SIG-M5 treated with dmso at 0.1 percent for 504 hours (cell line): ENCODE measurements around the gene LRRC71.

ENCODE experiments used
- DNase-seq: peaks from one replicate; lab custom pipeline; 2025; ENCODE audit not compliant: unreplicated experiment; lab: John Stamatoyannopoulos, UW

Gene LRRC71

GRCh38 chr1:156892190-156893047 lies 28.0 kb upstream of the LRRC71 start:
- peak; percentile 85 for DNase-seq

DNA sequence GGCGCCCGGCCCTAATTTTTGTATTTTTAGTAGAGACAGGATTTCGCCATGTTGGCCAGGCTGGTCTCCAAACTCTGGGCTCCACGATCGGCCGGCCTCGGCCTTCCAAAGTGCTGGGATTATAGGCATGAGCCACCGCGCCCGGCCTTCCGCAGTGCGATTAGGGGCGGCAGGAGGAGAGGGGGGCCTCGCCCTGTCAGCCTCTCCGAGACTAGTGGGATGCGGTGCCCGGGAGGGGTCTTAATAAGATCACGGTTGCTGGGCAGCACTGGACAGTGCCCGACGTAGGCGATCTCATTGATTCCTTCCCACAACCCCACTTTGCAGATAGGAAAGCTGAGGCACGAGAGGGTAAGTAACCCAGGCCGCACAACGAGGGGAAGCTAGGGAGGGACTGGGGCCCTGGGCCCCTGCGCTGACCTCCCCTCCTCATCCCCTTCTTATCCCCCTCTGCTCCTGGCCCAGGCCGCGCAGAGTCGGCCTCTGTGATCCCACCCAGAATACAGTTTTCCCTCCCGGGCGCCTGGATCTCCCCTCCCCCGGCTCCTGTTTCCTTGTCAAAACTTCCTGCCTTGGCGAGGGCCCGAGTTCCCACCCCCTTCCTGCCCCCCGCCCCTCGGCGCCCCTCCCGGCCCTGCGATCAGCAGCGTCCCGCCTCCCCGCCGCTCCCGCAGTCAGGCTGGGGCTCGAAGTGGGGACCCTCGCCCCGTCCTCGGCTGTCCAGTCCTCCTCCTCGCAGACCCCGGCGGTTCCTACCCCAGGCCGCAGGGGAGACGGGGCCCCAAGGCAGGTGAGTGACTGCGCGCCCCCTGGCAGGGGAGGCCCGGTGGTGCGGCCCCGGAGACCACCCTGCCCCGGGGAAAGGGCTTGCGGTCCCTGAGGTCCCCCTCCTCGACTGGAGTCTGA lies 27.1 kb upstream of the LRRC71 start, which contains the start of gene PEAR1:
Gene PEAR1, plus strand, starts transcription at position 671 of the 906 bp plus-strand sequence. CDS start 10,209 bp downstream, outside the sequence.
- no peak for DNase-seq

DNA sequence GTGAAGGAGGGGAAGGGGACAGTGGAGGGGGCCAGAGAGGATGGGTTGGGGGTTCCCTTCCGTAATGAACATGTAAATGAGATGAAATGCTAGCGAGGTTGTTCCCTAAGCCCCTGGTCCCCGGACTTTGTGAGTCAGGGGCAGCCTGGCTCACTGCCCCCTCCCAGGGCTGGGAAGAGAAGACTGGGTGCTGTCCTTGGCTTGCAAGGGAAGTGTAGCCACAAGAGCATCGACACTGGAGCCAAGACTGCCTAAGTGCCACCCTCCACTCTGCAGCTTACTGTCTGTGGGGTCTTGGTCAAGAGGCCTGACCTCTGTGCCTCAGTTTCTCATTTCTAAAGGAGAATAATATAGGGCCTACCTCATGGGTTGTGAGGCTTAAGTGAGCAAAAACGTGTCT lies 26.4 kb upstream of the LRRC71 start:
- no peak for DNase-seq

GRCh38 chr1:156894711-156895454 lies 25.5 kb upstream of the LRRC71 start:
- no peak for DNase-seq

- no peak for DNase-seq
These were observed 25.0 kb upstream of the LRRC71 start for GRCh38 chr1:156895455-156895812.

- no peak for DNase-seq
These were observed 24.5 kb upstream of the LRRC71 start for GRCh38 chr1:156895927-156896326.

DNA sequence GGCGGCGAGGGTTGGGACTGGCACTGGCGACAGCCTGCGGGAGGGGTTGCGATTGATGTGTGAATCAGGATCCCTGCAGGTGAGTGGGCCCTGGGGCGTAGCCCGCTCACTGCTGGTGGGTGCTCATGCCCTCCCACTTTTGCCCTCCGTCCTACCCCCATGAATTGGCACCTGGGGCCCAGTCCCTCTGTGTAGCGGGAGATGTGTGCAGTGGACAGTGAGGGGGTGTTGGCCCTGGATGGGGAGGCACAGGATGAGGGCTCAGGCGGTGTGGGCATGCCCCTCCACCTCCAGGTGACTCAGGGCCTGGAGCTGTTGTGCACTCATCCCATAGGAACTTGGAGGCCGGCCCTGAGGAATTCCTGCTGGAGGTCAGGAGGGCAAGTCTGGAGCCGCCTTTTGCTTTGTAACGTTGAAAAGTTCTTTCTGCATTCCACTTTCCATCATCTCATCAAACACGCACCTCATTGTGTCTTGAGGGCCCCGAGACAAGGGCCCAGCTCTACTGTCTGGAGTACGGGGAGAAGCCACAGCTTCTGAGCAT lies 23.9 kb upstream of the LRRC71 start:
- DNase-seq: no peak

DNA sequence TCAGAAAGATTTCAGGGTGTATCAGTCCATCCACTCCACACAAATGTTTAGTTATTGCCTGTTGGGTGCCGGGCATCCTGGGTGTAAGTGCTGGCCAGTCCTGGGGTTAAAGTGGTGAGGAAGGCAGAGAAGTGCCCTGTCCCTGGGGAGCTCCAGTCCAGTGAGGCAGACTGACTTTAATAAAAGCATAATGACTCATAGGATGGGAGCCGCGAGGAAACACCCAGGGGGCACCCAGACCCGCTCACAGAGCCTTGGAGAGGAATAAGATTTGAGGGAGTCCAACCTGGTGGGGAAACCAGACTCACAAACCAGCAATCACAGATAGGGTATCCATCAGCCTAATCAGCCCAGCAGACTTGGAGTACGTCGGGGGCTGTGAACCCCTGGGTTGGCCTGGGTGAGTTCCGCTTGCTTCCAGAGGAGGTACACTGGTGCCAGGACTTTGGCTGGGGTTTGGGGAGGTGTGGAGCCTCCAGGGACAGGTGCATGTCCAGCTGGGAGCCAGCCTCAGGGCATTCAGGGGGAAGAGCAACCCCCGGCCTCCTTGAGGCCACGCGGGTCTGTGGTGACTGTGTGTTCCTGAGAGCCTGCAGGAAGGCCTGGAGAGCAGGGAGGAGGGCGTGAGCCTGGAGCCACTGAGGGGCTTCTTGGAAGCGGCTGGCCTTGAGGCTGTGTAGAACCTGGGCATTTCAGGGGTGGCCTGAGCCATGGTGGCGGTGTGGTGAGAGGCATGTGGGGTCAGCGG lies 23.2 kb upstream of the LRRC71 start:
- DNase-seq: no peak

DNA sequence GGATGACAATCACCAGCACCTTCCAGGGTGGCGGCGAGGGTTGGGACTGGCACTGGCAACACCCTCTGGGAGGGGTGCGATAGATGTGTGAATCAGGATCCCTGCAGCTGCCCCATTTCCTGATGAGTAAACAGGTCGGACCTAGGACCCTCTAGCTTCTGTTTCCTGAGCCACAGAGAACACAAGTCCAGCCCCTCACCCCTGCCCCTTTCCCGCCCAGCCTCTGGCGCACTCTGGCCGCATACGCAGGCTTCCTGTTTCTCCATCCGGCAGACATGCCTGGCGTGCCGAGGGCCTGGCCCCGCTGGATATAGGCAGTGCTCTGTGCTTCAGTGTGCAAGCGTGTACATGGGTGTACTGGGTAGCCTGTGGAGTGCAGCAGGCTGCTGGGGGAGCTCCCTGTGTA lies 22.3 kb upstream of the LRRC71 start:
- no peak for DNase-seq

DNA sequence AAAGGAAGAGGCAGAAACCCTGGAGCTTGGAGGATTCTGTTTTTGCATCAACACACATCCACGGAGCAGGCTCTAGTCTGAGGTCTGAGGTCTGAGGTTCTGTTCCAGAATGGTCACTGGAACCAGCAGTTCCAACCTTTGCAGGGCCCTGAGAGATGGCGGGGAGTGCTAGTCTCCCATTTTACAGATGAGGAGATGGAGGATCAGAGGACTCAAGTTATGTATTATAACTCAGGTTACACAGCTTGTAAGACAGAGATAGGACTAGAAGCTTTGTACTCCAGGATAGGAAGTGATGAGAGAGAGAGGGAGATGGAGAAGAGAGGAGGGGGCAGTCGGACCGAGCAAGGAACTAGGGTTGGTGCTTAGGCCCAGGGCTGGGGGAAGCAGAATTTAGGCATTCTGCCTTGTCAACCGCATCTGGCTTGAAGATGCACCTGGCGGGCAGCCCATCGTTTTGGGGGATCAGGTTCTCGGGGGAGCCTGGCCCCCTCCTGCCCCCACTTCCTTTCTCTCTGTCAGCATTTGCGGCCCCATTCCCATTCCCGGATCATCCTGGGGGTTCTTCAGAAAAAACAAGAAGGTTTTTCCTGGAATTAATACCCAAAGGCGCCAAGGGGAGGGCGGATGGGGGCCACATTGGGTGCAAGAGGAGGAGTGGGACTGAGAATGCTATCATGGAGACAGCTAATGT lies 21.3 kb upstream of the LRRC71 start:
- DNase-seq: no peak

DNA sequence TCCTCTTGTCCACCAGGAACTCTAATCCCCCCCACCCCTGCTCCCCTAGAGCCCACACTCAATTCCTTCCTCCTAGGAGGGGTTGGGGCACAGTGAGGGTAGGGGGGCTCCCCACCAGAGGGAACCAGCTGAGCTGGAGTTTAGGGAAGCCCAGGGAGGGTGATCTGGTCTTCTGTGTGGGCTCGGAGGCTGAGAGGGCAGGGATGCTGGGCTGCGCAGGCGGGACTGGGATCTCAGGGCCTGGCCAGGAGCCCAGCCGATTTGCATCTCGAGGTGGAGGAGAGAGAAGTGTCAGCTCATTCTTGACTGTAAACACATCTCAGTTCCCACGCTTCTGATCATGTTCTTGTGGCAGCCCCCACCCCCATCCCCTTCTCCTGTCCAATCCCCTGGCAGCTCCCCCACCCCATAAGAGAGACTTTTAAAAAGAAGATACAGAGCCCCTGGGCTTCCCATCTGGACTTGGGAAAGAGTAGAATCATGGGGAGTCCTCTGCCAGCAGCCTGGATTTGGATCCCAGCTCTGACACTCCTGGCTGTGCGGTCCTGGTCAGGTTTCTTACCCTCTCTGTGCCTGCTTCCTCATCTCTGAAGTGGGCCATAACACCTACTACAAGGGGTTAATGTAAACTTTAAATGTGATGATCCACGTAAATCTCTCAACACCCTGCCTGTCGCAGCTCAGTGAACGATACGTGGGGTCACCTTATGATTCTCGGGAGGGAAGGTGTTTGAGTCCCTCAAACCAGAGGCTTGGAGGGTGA lies 20.3 kb upstream of the LRRC71 start:
- DNase-seq: no peak

- DNase-seq: no peak
These were observed 19.4 kb upstream of the LRRC71 start for GRCh38 chr1:156900896-156901589.

DNA sequence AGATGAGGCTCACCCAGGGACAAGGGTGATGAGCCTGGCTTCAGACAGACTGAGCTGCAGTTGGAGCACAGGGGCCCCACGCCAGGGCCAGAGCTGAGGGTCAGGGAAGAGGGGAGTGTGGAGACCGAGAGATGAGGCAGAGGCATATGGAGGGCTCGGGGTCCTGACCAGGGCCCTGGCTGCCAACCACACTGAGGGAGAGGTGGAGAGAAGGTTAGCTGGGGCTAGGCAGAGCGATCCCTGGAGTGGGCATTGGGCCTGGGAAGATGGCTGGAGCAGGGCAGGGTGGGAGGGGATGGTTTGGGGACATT lies 18.9 kb upstream of the LRRC71 start:
- DNase-seq: no peak

DNA sequence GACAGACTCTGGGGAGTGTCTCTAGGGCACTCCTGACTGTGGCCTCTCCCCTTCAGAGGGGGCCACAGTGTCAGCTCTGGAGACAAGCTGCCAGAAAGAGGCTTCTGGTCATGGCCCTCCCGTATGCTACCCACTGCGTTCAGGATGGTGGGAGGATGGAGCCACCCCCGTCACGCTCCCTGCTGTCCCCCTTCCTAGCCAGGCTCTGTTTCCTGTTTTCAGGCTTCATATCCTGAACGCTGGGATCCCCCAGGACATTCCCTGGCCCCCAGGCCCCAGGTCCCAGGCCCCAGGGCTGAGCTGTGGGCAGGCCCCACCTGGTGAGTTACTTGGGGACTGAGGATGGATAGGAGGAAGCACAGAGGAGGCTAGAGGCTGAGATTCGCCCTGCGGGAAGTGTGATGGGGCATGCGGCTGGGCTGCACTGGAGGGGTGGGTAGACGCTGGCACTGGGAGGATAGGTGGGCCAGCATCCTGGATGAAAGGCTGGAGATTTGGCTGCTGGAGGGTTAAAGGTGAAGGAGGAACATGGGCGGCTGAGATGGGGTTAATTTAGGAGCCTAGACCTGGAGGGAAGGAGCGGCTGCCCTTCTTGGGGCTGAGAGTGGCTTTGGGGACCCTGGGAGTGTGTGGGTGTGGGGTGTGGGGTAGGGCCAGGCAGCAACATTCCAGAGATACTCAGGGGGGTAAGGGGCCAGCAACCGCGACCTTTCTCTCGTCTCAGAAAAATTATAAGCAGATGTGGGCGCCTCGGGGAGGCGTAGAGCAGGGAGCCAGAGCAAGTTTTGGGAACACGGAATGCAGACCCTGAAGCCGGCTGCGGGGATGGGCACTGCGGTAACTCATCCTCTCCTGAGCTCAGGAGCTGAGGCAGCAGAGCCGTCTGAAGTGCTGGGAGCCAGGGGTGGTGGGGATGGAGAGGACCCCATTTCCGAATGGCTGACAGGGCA lies 18.2 kb upstream of the LRRC71 start:
- no peak for DNase-seq

DNA sequence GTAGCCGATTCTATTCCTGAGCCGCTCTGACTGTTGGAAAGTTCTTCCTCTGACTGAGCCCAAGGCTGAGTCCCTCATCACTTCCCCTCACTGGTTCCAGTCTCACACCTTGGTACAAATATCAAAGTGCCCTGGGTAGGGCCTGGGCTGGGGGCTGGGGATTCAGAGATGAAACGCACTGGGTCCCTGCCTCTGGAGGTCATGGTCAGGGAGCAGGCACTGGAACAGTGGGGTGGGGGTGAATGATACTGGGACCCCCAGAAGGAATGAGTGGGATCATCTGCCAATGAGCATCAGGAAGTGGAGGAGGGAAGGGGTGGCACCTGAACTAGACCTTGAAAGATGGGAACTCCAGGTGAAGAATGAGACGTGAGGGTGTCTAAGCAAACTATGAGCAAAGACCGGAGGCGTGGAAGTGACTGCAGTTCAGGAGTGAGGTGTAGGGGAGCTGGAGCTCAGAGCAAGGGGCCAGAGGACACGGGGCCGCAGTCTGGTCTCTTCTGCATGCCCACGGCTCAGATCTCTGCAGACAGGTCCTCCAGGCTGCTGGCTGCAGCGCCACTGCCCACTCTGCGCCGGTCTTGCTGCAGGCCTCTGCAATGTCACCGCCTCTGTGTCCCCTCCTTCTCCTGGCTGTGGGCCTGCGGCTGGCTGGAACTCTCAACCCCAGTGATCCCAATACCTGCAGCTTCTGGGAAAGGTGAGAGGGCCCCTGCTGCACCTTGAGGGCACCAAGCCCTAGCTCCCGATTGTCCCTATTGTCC lies 16.9 kb upstream of the LRRC71 start:
- DNase-seq: no peak

DNA sequence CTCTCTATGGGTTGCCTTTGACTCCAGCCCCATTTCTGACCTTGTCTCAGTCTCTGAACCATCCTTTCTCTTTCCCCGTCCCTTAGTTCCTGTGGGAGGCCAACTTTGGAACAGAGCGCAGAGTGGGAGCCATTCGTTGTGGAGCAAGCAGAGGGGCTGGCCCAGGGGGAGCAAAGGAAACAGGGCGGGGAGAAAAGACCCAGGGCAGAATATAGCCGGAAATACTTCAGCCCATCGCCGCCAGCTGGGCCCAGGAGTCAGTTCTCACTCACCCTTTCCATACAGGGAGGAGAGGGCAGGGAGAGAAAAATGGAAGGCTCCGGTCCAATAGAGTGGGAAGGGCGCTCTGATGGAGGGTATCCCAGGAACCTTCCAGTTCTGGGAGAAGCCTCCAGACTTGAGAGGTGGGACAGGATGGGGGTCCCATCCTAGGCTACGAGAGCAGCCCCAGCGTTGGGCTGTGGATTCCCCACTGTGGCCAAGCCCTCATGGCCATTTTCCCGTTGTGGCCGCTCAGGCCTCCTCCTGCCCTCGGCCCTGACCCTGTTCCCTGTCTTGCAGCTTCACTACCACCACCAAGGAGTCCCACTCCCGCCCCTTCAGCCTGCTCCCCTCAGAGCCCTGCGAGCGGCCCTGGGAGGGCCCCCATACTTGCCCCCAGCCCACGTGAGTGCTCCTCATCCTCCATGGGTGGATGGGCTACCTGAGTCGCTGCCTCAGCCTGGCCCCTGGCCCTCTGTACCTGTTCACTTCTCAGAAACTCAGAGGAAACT lies 16.1 kb upstream of the LRRC71 start:
- no peak for DNase-seq
